Tibial nerve (tissue), 4 donors: ENCODE data around the gene KLRC2. TPM values are rescaled to one million over a fixed set of nuclear protein-coding genes. Genes with fewer than 3 reads are reported as not detected.
"Not testable (repeated sequence)": the region's sequence is repeated elsewhere in the genome, so short reads cannot be mapped to it uniquely, and the experiment has no call there.

Experiments used
- DNase-seq, 2 donors: peaks; one replicate each; pipeline ENCODE4 v3.0.0-alpha.2; 2019; ENCODE audit warnings: low spot score in 2 of 2
- H3K27ac ChIP-seq, 4 donors: fragments of 200-600 bp; sonication (generic) in 3 of 4; one replicate each; pipeline ENCODE4 v1.5.1; 2017 to 2019; ENCODE audit warnings: mild to moderate bottlenecking in 1 of 4
- H3K27me3 ChIP-seq, 2 donors: fragments of 200-600 bp; sonication (generic) in 1 of 2; one replicate each; pipeline versions ENCODE4 v1.5.1 to v1.6.0; 2017 to 2019
- H3K36me3 ChIP-seq, 3 donors: fragments of 200-600 bp; sonication (generic); one replicate each; pipeline ENCODE4 v1.5.1; 2018 to 2019
- H3K4me1 ChIP-seq, 4 donors: fragments of 200-600 bp; sonication (generic) in 3 of 4; one replicate each; pipeline ENCODE4 v1.5.1; 2017 to 2019
- H3K4me3 ChIP-seq, 4 donors: fragments of 200-600 bp; sonication (generic) in 3 of 4; one replicate each; pipeline ENCODE4 v1.5.1; 2017 to 2019; ENCODE audit warnings: mild to moderate bottlenecking in 1 of 4, moderate library complexity in 1 of 4
- H3K9me3 ChIP-seq, 4 donors: fragments of 200-600 bp; sonication (generic) in 3 of 4; one replicate each; pipeline ENCODE4 v1.5.1; 2017 to 2019
- CTCF ChIP-seq, 5 experiments: fragments of 200-600 bp in 3 of 5; fragments of 450-650 bp in 2 of 5; sonication (generic) in 3 of 5; IDR thresholded peaks; one replicate each; pipeline ENCODE4 v1.5.1; 2016 to 2019; ENCODE audit warnings: antibody characterized with exemption in 5 of 5, mild to moderate bottlenecking in 3 of 5, moderate library complexity in 2 of 5
- EP300 ChIP-seq, 2 donors: sonication (generic); formaldehyde crosslinking; IDR thresholded peaks; one replicate each; pipeline ENCODE4 v1.6.1; 2017; ENCODE audit warnings: antibody characterized with exemption in 2 of 2, mild to moderate bottlenecking in 1 of 2
- POLR2A ChIP-seq, 2 donors: fragments of 450-650 bp; IDR thresholded peaks; one replicate each; pipeline ENCODE4 v1.6.1; 2017; ENCODE audit warnings: antibody characterized with exemption in 2 of 2, mild to moderate bottlenecking in 2 of 2, moderate library complexity in 2 of 2
- WGBS, 2 donors: methylation state at CpG; one replicate each; pipeline ENCODE4 v1.1.5; 2018; 5-methylcytosine and 5-hydroxymethylcytosine counted together
- total RNA-seq, 4 donors: library from RNA; depleted of rRNA; stranded (reverse); fragments of >200 nt; gene quantifications; one replicate each; pipeline ENCODE4 v1.1.0, GENCODE V29; 2016

The KLRC2 gene
- total RNA-seq, 4 donors from 2014 or later: not detected

GRCh38 chr12:10405294-10405693, 30.5 kb downstream of the KLRC2 start:
- Histone ChIP-seq H3K36me3 (no peaks in the 10 kb centered on the region), H3K27me3 (no peaks in the 10 kb centered on the region), H3K9me3 (peaks cover 0 to 5% (median 0%) of the 10 kb centered on the region in 4 donors), H3K4me3 (no peak overlapping the region), H3K4me1 (no peaks in the 10 kb centered on the region), H3K27ac (no peak overlapping the region)
- no peak for DNase-seq
- TF ChIP-seq EP300 (IDR thresholded peaks at IDR 0.05) (no peak), POLR2A (IDR thresholded peaks at IDR 0.05) (no peak), CTCF (IDR thresholded peaks at IDR 0.05) (no peak)
- WGBS, 2 donors: 96 to 98% methylated on average over 5 of the region's 5 CpGs

GRCh38 chr12:10404798-10405197, 31.0 kb downstream of the KLRC2 start:
- TF ChIP-seq EP300 (IDR thresholded peaks at IDR 0.05) (no peak), POLR2A (IDR thresholded peaks at IDR 0.05) (no peak), CTCF (IDR thresholded peaks at IDR 0.05) (no peak)
- H3K27me3 ChIP-seq: no peaks in the 10 kb centered on the region
- DNase-seq: no peak
- no peak overlapping the region for H3K4me3 ChIP-seq
- H3K9me3 ChIP-seq: peaks cover 0 to 5% (median 0%) of the 10 kb centered on the region in 4 donors
- no peaks in the 10 kb centered on the region for H3K4me1 ChIP-seq
- no peak overlapping the region for H3K27ac ChIP-seq
- no peaks in the 10 kb centered on the region for H3K36me3 ChIP-seq

- DNase-seq: no peak
- Histone ChIP-seq H3K4me1 (peaks cover 0 to 4% (median 0%) of the 10 kb centered on the region in 4 donors), H3K36me3 (no peaks in the 10 kb centered on the region), H3K27ac (no peak overlapping the region), H3K27me3 (no peaks in the 10 kb centered on the region), H3K4me3 (no peak overlapping the region), H3K9me3 (peaks cover 0 to 5% (median 0%) of the 10 kb centered on the region in 4 donors)
- TF ChIP-seq POLR2A (IDR thresholded peaks at IDR 0.05) (no peak), CTCF (IDR thresholded peaks at IDR 0.05) (no peak), EP300 (IDR thresholded peaks at IDR 0.05) (no peak)
Measured at GRCh38 chr12:10400829-10401228, 35.0 kb downstream of the KLRC2 start.

GRCh38 chr12:10398168-10398567, 37.6 kb downstream of the KLRC2 start:
- 53 to 63% methylated on average over 2 of the region's 2 CpGs for WGBS, 2 donors
- Histone ChIP-seq H3K4me3 (no peak overlapping the region), H3K4me1 (peaks cover 0 to 12% (median 1%) of the 10 kb centered on the region in 4 donors), H3K36me3 (no peaks in the 10 kb centered on the region), H3K27me3 (no peaks in the 10 kb centered on the region), H3K27ac (no peak overlapping the region), H3K9me3 (no peaks in the 10 kb centered on the region)
- no peak for TF ChIP-seq CTCF (IDR thresholded peaks at IDR 0.05)
- no peak for TF ChIP-seq POLR2A (IDR thresholded peaks at IDR 0.05)
- TF ChIP-seq EP300 (IDR thresholded peaks at IDR 0.05): no peak
- no peak for DNase-seq

- Histone ChIP-seq H3K4me1 (peaks cover 0 to 12% (median 9%) of the 10 kb centered on the region in 4 donors), H3K4me3 (no peak overlapping the region), H3K36me3 (no peaks in the 10 kb centered on the region), H3K9me3 (no peaks in the 10 kb centered on the region), H3K27me3 (no peaks in the 10 kb centered on the region), H3K27ac (no peak overlapping the region)
- 44 to 63% methylated on average over 2 of the region's 2 CpGs for WGBS, 2 donors
- DNase-seq: no peak
- no peak for TF ChIP-seq EP300 (IDR thresholded peaks at IDR 0.05)
- no peak for TF ChIP-seq CTCF (IDR thresholded peaks at IDR 0.05)
- no peak for TF ChIP-seq POLR2A (IDR thresholded peaks at IDR 0.05)
Measured at GRCh38 chr12:10397296-10397695, 38.5 kb downstream of the KLRC2 start.

- Histone ChIP-seq H3K4me3 (peak overlapping the region in 1 of 4 donors; percentile 5), H3K27ac (peak overlapping the region in 3 of 4 donors; percentile 45 to 68 (median 60)), H3K4me1 (peaks cover 0 to 19% (median 9%) of the 10 kb centered on the region in 4 donors)
- H3K36me3 ChIP-seq, DNase-seq, H3K27me3 ChIP-seq, H3K9me3 ChIP-seq: not testable (repeated sequence)
- WGBS, 2 donors: 85 to 93% methylated on average over 15 of the region's 15 CpGs
Measured at GRCh38 chr12:10396176-10396575, 39.6 kb downstream of the KLRC2 start.
